Activated CD8-positive, alpha-beta T cell treated with anti-CD3 and anti-CD28 coated beads, Interleukin-2, amount 10 ng/mL, durations not matched to agents 7 days and 5 days (primary cell): ENCODE results near the gene PML. TPM values are rescaled to one million over a fixed set of nuclear protein-coding genes. Genes with fewer than 3 reads are reported as not detected.
"Not testable (repeated sequence)": the region's sequence is repeated elsewhere in the genome, so short reads cannot be mapped to it uniquely, and the experiment has no call there.

ENCODE experiments used
- ATAC-seq: fragments of 150-1000 bp; cut with Tn5 transposase; one replicate; pipeline ENCODE4 v1.10.0; 2021; ENCODE audit warnings: moderate library complexity
- CTCF ChIA-PET: fragments of 350-600 bp; sonication (Branson Sonifier 250); formaldehyde crosslinking; loops from one replicate; lab custom pipeline; 2021; ENCODE audit warnings: antibody characterized with exemption; lab: Charles Lee
- POLR2A ChIA-PET: fragments of 350-600 bp; sonication (Branson Sonifier 250); formaldehyde crosslinking; loops from one replicate; lab custom pipeline; 2021; ENCODE audit warnings: antibody characterized with exemption; lab: Charles Lee
- DNase-seq: peaks from one replicate; pipeline ENCODE4 v3.0.0-alpha.2; 2020
- H3K27ac Mint-ChIP-seq: one replicate; pipeline ENCODE4 v1.8.0; 2021; ENCODE audit warnings: mild to moderate bottlenecking, mixed read lengths
- H3K27me3 Mint-ChIP-seq: one replicate; pipeline ENCODE4 v1.8.0; 2021; ENCODE audit warnings: low read depth, mixed read lengths
- H3K36me3 Mint-ChIP-seq: one replicate; pipeline ENCODE4 v1.8.0; 2021; ENCODE audit warnings: low read depth, mixed read lengths
- H3K4me1 Mint-ChIP-seq: one replicate; pipeline ENCODE4 v1.8.0; 2021; ENCODE audit warnings: low read depth, mixed read lengths
- H3K4me3 Mint-ChIP-seq: one replicate; pipeline ENCODE4 v1.8.0; 2021; ENCODE audit warnings: mild to moderate bottlenecking, mixed read lengths
- H3K9me3 Mint-ChIP-seq: one replicate; pipeline ENCODE4 v1.8.0; 2022; ENCODE audit warnings: mixed read lengths; ENCODE audit not compliant: insufficient read depth
- total RNA-seq, 2 experiments: library from RNA; stranded (reverse); gene quantifications; one replicate each; pipeline ENCODE4 v1.2.3, GENCODE V29; 2021

Gene PML
- total RNA-seq, 2 experiments from 2014 or later: 108 to 115 TPM

- H3K36me3 Mint-ChIP-seq: not testable (repeated sequence)
- CTCF ChIA-PET: interaction anchor here (0.6 to 1.9 kb wide), 2 partner anchors 10 to 91 kb away, joined by 3 to 5 read pairs; no protein-coding TSS in a partner anchor
Measured at GRCh38 chr15:74065684-74066411, 71.3 kb downstream of the PML start.

GRCh38 chr15:74071645-74072044, 77.1 kb downstream of the PML start:
- H3K27me3 Mint-ChIP-seq, H3K4me3 Mint-ChIP-seq, H3K36me3 Mint-ChIP-seq, H3K4me1 Mint-ChIP-seq, ATAC-seq, CTCF ChIA-PET, POLR2A ChIA-PET, H3K27ac Mint-ChIP-seq, H3K9me3 Mint-ChIP-seq: not testable (repeated sequence)
- peak; percentile 11 for DNase-seq

More at GRCh38 chr15:74065684-74066411, 71.3 kb downstream of the PML start:
- H3K27ac Mint-ChIP-seq, H3K9me3 Mint-ChIP-seq, H3K4me1 Mint-ChIP-seq, POLR2A ChIA-PET, H3K4me3 Mint-ChIP-seq, H3K27me3 Mint-ChIP-seq: not testable (repeated sequence)
- DNase-seq (peak; percentile 59), ATAC-seq (peak; percentile 97)

- H3K27me3 Mint-ChIP-seq, CTCF ChIA-PET, POLR2A ChIA-PET, H3K27ac Mint-ChIP-seq, H3K4me3 Mint-ChIP-seq, H3K9me3 Mint-ChIP-seq, H3K4me1 Mint-ChIP-seq, ATAC-seq, H3K36me3 Mint-ChIP-seq: not testable (repeated sequence)
- DNase-seq: peak; percentile 10
Measured at GRCh38 chr15:74072132-74072531, 77.6 kb downstream of the PML start.

- ATAC-seq, H3K36me3 Mint-ChIP-seq: not testable (repeated sequence)
Measured at GRCh38 chr15:74072614-74073337, 78.3 kb downstream of the PML start.

GRCh38 chr15:74075781-74076180, 81.3 kb downstream of the PML start:
- ATAC-seq, H3K27me3 Mint-ChIP-seq, H3K36me3 Mint-ChIP-seq, CTCF ChIA-PET, H3K4me1 Mint-ChIP-seq, H3K27ac Mint-ChIP-seq, POLR2A ChIA-PET, DNase-seq, H3K9me3 Mint-ChIP-seq, H3K4me3 Mint-ChIP-seq: not testable (repeated sequence)

More at GRCh38 chr15:74072614-74073337, 78.3 kb downstream of the PML start:
- peak; percentile 62 for DNase-seq
- H3K27me3 Mint-ChIP-seq, POLR2A ChIA-PET, H3K4me1 Mint-ChIP-seq, H3K27ac Mint-ChIP-seq, H3K9me3 Mint-ChIP-seq, CTCF ChIA-PET, H3K4me3 Mint-ChIP-seq: not testable (repeated sequence)

GRCh38 chr15:74082450-74082849, 87.9 kb downstream of the PML start, which contains the start of gene GOLGA6A:
TSS of gene GOLGA6A (minus strand) at chr15:74082550. CDS start at chr15:74082509, 41 bp downstream.
- H3K9me3 Mint-ChIP-seq, H3K4me1 Mint-ChIP-seq, H3K4me3 Mint-ChIP-seq, H3K36me3 Mint-ChIP-seq, POLR2A ChIA-PET, H3K27me3 Mint-ChIP-seq, ATAC-seq, H3K27ac Mint-ChIP-seq, CTCF ChIA-PET, DNase-seq: not testable (repeated sequence)

GRCh38 chr15:74094567-74094966, 100.1 kb downstream of the PML start:
- CTCF ChIA-PET, DNase-seq, POLR2A ChIA-PET, H3K27ac Mint-ChIP-seq, H3K36me3 Mint-ChIP-seq, H3K4me1 Mint-ChIP-seq, H3K27me3 Mint-ChIP-seq, H3K9me3 Mint-ChIP-seq, ATAC-seq, H3K4me3 Mint-ChIP-seq: not testable (repeated sequence)

GRCh38 chr15:74095610-74096009, 101.1 kb downstream of the PML start:
- H3K4me3 Mint-ChIP-seq, H3K9me3 Mint-ChIP-seq, ATAC-seq, H3K4me1 Mint-ChIP-seq, DNase-seq, CTCF ChIA-PET, H3K27ac Mint-ChIP-seq, POLR2A ChIA-PET, H3K36me3 Mint-ChIP-seq, H3K27me3 Mint-ChIP-seq: not testable (repeated sequence)

GRCh38 chr15:74096753-74097474, 102.4 kb downstream of the PML start:
- H3K27me3 Mint-ChIP-seq, POLR2A ChIA-PET, DNase-seq, CTCF ChIA-PET, H3K4me3 Mint-ChIP-seq, H3K9me3 Mint-ChIP-seq, H3K27ac Mint-ChIP-seq, H3K36me3 Mint-ChIP-seq, H3K4me1 Mint-ChIP-seq, ATAC-seq: not testable (repeated sequence)

Other genes with a start within 250 kb of the PML start
- not detected for gene INSYN1, start 241.4 kb upstream of the PML start, total RNA-seq
- gene TBC1D21, start 121.2 kb upstream of the PML start, total RNA-seq: not detected
- 1 to 10 TPM; 5.9 to 8.4 TPM for gene LOXL1, start 68.3 kb upstream of the PML start, total RNA-seq
- 10 to 100 TPM; 10.8 to 10.9 TPM for gene STOML1, start 2.4 kb upstream of the PML start, total RNA-seq
- gene GOLGA6A, start 87.8 kb downstream of the PML start, total RNA-seq: not detected
- not detected for gene ISLR2, start 135.9 kb downstream of the PML start, total RNA-seq
- not detected for gene ISLR, start 179.0 kb downstream of the PML start, total RNA-seq
- not detected for gene STRA6, start 208.1 kb downstream of the PML start, total RNA-seq
- not detected for gene CCDC33, start 241.6 kb downstream of the PML start, total RNA-seq